ENCODE measurements around the gene ZNF692.
A peak's percentile ranks its signal among the peaks of the same experiment; 100 is the strongest.
"Not testable (repeated sequence)": the region's sequence is repeated elsewhere in the genome, so short reads cannot be mapped to it uniquely, and the experiment has no call there.

Gene ZNF692

DNA sequence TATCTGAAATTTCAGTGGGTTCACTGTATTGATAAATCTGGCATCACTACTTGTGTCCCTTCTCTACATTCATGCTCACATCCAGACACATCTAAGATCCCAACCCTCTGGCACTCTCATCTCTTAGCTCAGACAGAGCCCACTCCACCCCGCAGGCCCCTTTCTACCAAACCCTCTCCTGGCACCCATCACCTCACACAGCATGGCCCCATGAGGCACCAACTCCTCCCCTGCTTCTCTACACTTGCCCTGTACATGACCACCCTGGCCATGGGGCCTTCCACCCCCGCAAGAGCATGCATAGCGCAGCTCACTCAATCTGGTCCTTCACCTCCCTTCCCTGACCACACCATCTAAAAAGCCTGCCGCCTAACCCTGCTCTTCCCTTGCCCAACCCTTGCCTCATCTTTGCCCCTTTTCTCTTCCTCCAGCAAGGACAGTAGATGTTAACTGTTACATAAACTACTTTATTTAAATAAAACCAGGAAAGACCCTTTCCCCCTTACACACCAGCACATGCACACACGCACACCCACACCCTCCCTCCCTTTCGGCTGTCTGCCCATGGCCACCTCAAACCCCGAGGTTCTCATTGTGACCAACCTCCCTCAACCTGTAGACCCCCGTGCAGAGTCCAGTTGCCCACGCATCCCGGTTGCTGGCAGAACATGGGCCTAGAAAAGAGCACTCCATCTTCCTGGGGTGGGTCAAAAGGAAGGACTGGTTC is 48.7 kb downstream of the ZNF692 start:
- DNase-seq (ENCODE audit: low read depth in 2 of 2): no peak

DNA sequence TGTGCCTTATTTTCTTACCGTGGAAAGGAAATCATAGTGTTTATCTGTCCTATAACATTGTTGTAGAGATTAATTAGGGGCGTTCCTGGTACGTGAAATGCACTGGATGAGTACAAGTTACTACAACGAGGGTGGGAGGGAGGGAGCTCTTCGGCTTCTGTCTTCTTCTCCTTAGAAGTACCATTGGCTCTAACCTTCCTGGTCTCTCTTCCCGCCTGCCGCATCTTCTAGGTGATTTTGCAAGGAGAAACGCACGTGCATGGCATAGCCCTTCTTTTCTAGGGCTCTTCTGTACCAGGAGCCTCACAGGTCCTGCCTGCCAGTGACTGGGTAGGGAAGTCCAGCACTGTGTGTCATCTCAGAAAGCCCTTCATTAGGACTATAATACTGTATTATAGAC is 50.0 kb downstream of the ZNF692 start:
- no peak for DNase-seq (ENCODE audit: low read depth in 2 of 2)

DNA sequence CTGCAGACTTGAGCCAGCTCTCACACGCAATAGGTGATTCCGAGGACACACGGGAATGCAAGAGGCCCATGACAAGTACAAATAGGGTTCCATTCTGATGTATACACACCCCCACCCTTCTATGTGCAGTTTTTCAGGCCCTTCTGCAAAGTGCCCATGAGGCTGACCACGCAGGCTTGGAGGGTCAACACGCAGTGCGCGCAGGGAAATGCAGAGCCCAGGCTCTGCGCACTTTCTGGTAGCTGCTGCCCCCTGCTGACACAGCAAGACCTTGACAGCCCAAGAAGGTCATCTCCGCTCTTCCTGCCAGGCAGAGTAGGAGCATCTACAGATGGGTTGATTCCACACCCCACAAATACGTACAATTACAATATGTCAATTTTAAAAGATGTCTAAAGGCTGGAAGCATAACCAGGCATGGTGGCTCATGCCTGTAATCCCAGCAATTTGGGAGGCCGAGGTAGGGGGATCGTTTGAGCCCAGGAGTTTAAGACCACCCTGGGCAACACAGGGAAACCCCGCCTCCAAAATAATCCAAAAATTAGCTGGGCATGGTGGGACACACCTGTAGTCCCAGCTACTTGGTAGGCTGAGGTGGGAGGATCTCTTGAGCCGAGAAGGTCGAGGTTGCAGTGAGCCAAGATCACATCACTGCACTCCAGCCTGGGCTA is 51.7 kb downstream of the ZNF692 start:
- DNase-seq (ENCODE audit: low read depth in 2 of 2): peak; percentile 29 to 44

DNA sequence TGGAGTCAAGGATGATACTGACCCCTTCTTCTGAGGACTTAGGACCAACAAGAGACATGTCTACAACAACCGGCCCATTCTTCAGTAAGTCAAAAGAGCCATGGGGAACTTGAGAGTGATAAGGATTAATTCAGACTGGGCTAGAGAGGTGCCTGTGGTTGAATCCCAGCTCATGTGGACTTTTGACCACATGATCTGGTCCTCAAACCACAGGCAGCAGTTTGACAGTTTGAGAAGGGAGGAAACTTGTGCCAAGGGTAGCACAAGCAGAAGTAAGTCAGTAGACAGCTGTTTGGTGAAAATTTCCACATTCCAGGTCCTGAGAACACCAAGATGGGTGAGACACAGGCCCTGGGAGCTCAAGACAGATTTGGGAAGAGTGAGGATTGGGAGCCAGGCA is 53.0 kb downstream of the ZNF692 start:
- no peak for DNase-seq (ENCODE audit: low read depth in 2 of 2)

DNA sequence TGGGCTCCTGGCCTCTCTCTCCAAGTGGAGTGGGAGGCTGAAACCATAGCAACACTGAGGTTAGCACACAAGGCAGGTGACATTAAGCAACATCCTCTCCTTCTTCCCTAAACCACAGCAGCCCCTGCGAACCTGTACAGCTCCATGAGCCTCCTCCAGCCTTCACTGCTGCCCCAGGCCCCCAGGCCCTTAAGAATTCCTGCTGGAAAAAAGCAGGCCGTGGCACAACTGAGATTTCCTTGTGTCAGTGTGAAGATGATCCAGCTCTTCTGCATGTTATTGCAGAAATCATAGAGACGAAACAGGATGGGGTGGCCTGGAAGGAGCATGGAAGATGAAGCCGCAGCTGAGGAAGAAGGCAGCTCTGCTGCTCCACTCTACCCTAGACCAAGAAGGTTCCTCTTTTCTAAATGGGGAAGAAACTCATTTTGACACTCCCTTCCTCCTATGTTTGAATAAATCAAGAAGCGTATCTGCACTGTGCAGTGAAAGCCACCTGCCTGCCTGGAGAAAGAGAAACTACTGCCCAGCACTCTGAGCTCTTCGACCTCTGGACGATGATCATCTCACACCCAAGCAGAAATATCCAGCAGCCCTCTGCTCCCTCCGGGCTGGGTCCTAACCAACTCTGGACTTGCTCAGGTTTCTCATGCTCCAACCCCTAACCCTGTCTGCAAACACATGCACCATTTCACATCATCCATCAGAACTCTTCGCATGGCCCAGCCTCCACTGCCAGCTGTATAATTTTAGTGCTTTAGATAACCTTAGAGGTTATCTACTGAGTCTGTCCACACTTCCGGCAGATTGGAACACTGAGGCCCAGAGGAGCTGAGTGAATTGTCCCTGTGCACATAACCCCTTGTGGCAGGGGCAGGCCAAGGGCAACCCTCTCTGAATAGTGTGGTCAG is 53.9 kb downstream of the ZNF692 start:
- no peak for DNase-seq (ENCODE audit: low read depth in 2 of 2)

DNA sequence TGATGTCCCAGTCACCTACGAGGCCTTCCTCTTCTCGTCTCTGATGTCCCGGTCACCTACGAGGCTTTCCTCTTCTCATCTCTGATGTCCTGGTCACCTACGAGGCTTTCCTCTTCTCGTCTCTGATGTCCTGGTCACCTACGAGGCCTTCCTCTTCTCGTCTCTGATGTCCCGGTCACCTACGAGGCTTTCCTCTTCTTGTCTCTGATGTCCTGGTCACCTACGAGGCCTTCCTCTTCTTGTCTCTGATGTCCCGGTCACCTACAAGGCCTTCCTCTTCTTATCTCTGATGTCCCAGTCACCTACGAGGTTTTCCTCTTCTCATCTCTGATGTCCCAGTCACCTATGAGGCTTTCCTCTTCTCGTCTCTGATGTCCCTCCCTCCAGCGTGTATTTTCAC is 55.4 kb downstream of the ZNF692 start:
- DNase-seq (ENCODE audit: low read depth in 2 of 2): not testable (repeated sequence)

DNA sequence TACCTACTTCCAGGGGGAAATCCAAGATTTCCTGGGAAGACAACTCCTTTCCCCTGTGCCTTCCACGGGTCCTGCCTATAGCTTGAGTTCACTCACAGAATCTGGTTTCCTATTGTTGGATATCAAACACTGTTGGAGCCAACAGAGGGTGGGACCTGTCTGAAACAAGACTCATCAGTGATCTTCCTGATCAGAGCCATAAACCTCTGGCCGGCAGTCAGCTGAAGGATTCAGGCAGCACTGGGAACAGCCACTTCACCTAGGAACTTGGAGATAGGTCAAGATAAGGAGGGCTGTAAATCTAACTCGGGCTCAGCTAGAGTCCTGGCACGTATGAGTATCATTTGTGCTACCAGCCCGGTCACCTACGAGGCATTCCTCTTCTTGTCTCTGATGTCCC is 56.4 kb downstream of the ZNF692 start:
- no peak for DNase-seq (ENCODE audit: low read depth in 2 of 2)

DNA sequence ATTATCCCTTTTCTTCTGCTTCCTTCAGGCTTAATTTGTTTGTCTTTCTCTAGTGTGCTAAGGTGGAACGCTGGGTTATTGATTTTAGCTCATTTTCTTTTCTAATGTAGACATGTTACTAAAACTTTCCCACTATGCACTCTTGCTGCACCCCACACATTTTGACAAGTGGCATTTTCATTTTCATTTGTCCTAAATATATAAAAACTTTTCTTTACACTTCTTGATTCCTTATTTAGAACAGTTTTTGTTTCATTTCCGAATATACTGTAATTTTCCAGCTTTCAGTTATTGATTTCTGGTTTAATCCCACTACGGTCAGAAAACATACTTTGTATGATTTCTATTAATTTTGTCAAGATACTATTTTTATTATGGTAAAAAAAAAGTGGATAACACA is 58.4 kb downstream of the ZNF692 start:
- no peak for DNase-seq (ENCODE audit: low read depth in 2 of 2)
